Cardiac muscle cell (in vitro differentiated cells and primary cell): ENCODE data around the gene TBCE. TPM values are rescaled to one million over a fixed set of nuclear protein-coding genes. Genes with fewer than 3 reads are reported as not detected.
"Not testable (repeated sequence)": the region's sequence is repeated elsewhere in the genome, so short reads cannot be mapped to it uniquely, and the experiment has no call there.

ENCODE experiments used
- DNase-seq, 2 donors: peaks; one replicate each; pipeline versions ENCODE4 v3.0.0 to v3.0.0-alpha.2; 2010 to 2017; ENCODE audit warnings: low read depth in 1 of 2, low spot score in 1 of 2
- H3K27ac ChIP-seq: fragments of 200-600 bp; sonication (generic); 2 replicates; pipeline ENCODE4 v1.5.1; 2016
- H3K27me3 ChIP-seq: fragments of 200-600 bp; sonication (generic); 2 replicates; pipeline ENCODE4 v1.6.0; 2016; ENCODE audit warnings: control low read depth
- H3K36me3 ChIP-seq: fragments of 200-600 bp; sonication (generic); 2 replicates; pipeline ENCODE4 v1.5.1; 2016; ENCODE audit warnings: control low read depth
- H3K4me1 ChIP-seq: fragments of 200-600 bp; sonication (generic); 2 replicates; pipeline ENCODE4 v1.8.1; 2017; ENCODE audit warnings: low read depth, mild to moderate bottlenecking, mixed run types
- H3K4me3 ChIP-seq: fragments of 200-600 bp; sonication (generic); 2 replicates; pipeline ENCODE4 v1.5.1; 2016; ENCODE audit warnings: mild to moderate bottlenecking
- H3K9me3 ChIP-seq: fragments of 200-600 bp; sonication (generic); 2 replicates; pipeline ENCODE4 v1.5.1; 2017; ENCODE audit warnings: low read depth, mild to moderate bottlenecking, control low read depth
- polyA plus RNA-seq: library from polyadenylated mRNA; unstranded; fragments of >200 nt; fragmentation: Nextera tagmentation; extraction: Ambion mirVana; gene quantifications from 2 replicates; pipeline ENCODE4 v1.2.1, GENCODE V29; 2016
- total RNA-seq: library from RNA; depleted of rRNA; stranded (reverse); fragments of >200 nt; gene quantifications from 2 replicates; pipeline ENCODE4 v1.2.3, GENCODE V29; 2016
- TF ChIP-seq, protein P1 (sequence below): IDR thresholded peaks from 2 replicates; pipeline ENCODE4 v1.5.1; 2012; ENCODE audit warnings: low read depth, mild to moderate bottlenecking, low read length

TBCE gene
- total and polyA plus RNA-seq, 2 experiments from 2014 or later, result 17.9 to 34.8 TPM

DNA sequence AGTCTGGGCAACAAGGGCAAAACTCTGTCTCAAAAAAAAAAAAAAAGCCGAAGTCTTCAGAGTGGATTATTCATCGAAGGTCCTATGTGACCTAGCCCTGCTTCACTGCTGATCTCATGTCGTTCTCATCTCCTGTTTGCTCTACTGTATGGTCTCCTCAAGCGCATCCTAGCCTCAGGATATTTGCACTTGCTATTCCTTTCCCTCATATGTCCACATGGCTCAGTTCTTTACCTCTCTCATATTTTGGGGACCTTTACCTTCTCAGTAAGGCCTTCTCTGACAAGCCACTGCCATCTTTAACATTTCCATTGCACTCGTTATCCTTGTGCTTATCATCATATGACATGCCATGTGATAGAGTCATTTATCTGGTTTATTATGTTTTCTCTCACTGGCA lies 2.6 kb downstream of the TBCE start:
- TF ChIP-seq, protein P1, sequence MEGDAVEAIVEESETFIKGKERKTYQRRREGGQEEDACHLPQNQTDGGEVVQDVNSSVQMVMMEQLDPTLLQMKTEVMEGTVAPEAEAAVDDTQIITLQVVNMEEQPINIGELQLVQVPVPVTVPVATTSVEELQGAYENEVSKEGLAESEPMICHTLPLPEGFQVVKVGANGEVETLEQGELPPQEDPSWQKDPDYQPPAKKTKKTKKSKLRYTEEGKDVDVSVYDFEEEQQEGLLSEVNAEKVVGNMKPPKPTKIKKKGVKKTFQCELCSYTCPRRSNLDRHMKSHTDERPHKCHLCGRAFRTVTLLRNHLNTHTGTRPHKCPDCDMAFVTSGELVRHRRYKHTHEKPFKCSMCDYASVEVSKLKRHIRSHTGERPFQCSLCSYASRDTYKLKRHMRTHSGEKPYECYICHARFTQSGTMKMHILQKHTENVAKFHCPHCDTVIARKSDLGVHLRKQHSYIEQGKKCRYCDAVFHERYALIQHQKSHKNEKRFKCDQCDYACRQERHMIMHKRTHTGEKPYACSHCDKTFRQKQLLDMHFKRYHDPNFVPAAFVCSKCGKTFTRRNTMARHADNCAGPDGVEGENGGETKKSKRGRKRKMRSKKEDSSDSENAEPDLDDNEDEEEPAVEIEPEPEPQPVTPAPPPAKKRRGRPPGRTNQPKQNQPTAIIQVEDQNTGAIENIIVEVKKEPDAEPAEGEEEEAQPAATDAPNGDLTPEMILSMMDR, result no peak
- Histone ChIP-seq H3K4me3 (no peak overlapping the region), H3K27ac (no peak overlapping the region), H3K36me3 (no peaks in the 10 kb centered on the region), H3K27me3 (no peaks in the 10 kb centered on the region), H3K4me1 (no peaks in the 10 kb centered on the region), H3K9me3 (no peaks in the 10 kb centered on the region)
- DNase-seq, result no peak

DNA sequence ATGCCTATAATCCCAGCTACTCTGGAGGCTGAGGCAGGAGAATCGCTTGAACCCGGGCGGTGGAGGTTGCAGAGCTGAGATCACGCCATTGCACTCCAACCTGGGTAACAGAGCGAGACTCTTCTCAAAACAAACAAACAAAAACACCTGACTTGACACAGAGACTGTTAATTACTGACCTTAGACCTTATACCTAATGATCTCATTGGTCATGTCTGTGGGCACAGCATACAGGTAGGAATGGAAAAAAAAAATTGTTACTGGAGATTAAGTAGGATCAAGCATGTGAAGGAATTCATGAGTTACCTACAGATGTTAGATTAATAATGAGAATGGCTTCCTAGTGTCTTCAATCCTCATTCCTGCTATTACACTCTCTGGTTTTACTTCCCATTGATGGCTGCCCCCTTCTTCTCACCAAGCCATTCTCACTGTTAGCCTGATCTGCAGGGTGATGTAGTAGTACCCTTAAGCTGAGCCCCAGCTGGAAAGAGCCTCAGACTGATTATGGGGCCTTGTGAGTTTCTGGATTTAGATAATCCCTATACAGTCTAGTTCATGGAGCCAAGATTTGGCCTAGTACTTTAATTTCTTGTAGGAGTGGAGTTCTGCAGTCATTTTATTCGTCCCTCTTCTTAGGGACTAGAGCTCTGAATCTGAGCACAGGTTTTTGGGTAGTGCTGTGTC lies 8.8 kb downstream of the TBCE start:
- H3K4me1 ChIP-seq, result no peaks in the 10 kb centered on the region
- DNase-seq, result no peak
- no peak overlapping the region for H3K27ac ChIP-seq
- H3K27me3 ChIP-seq, result no peaks in the 10 kb centered on the region
- TF ChIP-seq, protein P1, result no peak
- H3K9me3 ChIP-seq, result no peaks in the 10 kb centered on the region
- H3K36me3 ChIP-seq, result peaks cover 8% of the 10 kb centered on the region
- H3K4me3 ChIP-seq, result no peak overlapping the region

DNA sequence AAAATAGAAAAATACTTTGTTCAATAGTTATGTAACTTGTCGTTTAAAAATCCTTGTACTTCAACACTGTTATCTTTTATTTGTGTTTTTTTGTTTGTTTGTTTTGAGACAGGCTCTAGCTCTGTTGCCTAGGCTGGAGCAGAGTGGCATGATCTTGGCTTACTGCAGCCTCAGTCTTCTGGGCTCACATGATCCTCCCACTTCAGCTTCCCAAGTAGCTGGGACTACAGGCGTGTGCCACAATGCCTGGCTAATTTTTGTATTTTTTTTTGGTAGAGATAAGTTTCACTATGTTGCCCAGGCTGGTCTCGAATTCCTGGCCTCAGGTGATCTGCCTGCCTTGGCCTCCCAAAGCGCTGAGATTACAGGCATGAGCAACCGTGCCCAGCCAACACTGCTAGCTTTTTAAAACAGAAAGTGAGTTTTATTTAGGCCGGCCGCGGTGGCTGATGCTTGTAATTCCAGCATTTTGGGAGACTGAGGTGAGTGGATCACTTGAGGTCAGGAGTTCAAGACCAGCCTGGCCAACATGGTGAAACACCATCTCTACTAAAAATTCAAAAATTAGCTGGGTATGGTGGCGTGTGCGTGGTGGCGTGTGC lies 11.0 kb downstream of the TBCE start:
- not testable (repeated sequence) for DNase-seq, H3K9me3 ChIP-seq, H3K4me3 ChIP-seq, H3K27ac ChIP-seq, H3K36me3 ChIP-seq, H3K4me1 ChIP-seq, H3K27me3 ChIP-seq

DNA sequence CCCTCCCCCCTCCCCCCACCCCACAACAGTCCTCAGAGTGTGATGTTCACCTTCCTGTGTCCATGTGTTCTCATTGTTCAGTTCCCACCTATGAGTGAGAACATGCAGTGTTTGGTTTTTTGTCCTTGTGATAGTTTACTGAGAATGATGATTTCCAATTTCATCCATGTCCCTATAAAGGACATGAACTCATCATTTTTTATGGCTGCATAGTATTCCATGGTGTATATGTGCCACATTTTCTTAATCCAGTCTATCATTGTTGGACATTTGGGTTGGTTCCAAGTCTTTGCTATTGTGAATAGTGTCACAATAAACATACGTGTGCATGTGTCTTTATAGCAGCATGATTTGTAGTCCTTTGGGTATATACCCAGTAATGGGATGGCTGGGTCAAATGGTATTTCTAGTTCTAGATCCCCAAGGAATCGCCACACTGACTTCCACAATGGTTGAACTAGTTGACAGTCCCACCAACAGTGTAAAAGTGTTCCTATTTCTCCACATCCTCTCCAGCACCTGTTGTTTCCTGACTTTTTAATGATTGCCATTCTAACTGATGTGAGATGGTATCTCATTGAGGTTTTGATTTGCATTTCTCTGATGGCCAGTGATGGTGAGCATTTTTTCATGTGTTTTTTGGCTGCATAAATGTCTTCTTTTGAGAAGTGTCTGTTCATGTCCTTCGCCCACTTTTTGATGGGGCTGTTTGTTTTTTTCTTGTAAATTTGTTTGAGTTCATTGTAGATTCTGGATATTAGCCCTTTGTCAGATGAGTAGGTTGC lies 14.9 kb downstream of the TBCE start:
- H3K9me3 ChIP-seq, result not testable (repeated sequence)

DNA sequence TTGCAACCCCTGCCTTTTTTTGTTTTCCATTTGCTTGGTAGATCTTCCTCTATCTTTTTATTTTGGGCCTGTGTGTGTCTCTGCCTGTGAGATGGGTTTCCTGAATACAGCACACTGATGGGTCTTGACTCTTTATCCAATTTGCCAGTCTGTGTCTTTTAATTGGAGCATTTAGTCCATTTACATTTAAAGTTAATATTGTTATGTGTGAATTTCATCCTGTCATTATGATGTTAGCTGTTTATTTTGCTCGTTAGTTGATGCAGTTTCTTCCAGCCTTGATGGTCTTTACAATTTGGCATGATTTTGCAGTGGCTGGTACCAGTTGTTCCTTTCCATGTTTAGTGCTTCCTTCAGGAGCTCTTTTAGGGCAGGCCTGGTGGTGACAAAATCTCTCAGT lies 18.4 kb downstream of the TBCE start:
- H3K27me3 ChIP-seq, H3K27ac ChIP-seq, H3K4me1 ChIP-seq, H3K9me3 ChIP-seq, H3K4me3 ChIP-seq, H3K36me3 ChIP-seq, DNase-seq: not testable (repeated sequence)

More for the DNA sequence above, 14.9 kb downstream of the TBCE start:
- H3K4me3 ChIP-seq, H3K36me3 ChIP-seq, H3K4me1 ChIP-seq, DNase-seq, H3K27me3 ChIP-seq, H3K27ac ChIP-seq: not testable (repeated sequence)

DNA sequence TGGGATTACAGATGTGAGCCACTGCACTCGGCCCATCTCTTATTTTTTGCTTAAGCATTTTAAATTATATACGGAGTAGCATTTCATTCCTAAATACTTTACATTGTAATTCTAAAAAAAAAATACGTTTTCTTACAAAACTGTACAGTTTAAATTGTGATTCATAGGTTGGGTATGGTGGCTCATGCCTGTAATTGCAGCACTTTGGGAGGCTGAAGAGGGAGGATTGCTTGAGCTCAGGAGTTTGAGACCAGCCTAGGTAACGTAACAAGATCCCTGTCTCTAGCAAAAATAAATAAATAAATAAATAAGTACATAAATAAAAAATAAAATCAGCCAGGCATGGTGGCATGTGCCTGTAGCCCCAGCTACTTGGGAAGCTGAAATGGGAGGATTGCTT lies 24.6 kb downstream of the TBCE start:
- Histone ChIP-seq H3K4me1 (no peaks in the 10 kb centered on the region), H3K27me3 (no peaks in the 10 kb centered on the region), H3K27ac (no peak overlapping the region), H3K36me3 (no peaks in the 10 kb centered on the region), H3K4me3 (no peak overlapping the region), H3K9me3 (no peaks in the 10 kb centered on the region)
- TF ChIP-seq, protein P1, result no peak
- no peak for DNase-seq

DNA sequence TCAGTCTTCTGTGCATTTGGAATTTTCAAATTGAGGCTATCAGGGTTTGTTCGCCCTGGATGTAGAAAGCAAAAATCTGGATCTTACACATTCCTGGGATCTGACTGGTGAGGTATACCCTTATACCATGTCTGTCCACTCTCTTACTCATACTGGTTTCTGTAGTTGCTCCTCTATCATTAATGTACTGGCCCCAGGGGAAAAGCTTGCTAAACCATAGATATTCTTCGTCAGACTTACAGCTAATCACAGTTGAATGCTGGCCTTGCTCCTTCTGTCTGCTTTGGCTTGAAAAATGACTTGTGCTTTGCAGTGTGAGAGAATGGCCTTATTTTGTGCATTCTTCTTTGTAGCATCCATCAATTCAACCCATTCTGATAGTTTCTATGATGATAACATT lies 30.5 kb downstream of the TBCE start:
- TF ChIP-seq, protein P1, result no peak

More for the DNA sequence above, 30.5 kb downstream of the TBCE start:
- Histone ChIP-seq H3K27ac (no peak overlapping the region), H3K9me3 (no peaks in the 10 kb centered on the region), H3K4me3 (no peak overlapping the region), H3K36me3 (peaks cover 3% of the 10 kb centered on the region), H3K27me3 (no peaks in the 10 kb centered on the region), H3K4me1 (no peaks in the 10 kb centered on the region)
- DNase-seq, result peak in 1 of 2 donors; percentile 90
